GM10266 (cell line): ENCODE measurements around the gene GPRIN3.

Experiments
- DNase-seq: peaks from one replicate; pipeline ENCODE4 v3.0.0; 2012; ENCODE audit errors: extremely low spot score
- TF ChIP-seq, protein P1 (sequence below): IDR thresholded peaks from 2 replicates; pipeline ENCODE4 v1.5.1; 2012; ENCODE audit warnings: mild to moderate bottlenecking, low read depth; ENCODE audit not compliant: control insufficient read depth, insufficient read depth; ENCODE audit errors: missing control alignments

Gene GPRIN3

DNA sequence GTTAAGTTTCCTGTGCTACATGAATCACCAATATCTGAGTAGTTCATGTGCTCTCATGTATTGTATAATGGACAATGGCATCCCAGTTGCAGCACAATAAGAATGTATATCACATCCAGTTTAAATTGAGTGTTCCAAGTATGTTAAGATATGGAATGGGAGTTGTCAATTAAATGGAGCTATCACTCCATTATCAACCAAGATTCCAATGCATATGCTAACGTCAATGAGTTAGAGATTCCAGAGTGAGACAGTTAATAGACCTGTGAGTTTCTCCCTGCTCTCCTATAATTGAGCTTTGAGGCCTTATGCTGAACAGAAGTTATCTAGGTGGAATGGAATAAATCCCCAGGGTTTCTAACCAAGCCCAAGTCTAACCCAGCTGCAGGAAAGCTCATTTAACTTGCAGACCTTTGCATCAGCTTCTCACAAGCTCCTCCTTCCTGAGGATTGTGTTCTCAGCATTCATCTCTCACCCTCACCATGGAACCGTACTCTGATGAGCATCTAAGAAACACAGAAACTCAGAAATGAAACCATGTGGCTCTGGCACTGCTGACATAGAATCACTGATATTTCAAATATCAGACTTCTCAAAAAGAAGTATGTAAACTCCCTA lies 111.4 kb downstream of the GPRIN3 start:
- TF ChIP-seq, protein P1, sequence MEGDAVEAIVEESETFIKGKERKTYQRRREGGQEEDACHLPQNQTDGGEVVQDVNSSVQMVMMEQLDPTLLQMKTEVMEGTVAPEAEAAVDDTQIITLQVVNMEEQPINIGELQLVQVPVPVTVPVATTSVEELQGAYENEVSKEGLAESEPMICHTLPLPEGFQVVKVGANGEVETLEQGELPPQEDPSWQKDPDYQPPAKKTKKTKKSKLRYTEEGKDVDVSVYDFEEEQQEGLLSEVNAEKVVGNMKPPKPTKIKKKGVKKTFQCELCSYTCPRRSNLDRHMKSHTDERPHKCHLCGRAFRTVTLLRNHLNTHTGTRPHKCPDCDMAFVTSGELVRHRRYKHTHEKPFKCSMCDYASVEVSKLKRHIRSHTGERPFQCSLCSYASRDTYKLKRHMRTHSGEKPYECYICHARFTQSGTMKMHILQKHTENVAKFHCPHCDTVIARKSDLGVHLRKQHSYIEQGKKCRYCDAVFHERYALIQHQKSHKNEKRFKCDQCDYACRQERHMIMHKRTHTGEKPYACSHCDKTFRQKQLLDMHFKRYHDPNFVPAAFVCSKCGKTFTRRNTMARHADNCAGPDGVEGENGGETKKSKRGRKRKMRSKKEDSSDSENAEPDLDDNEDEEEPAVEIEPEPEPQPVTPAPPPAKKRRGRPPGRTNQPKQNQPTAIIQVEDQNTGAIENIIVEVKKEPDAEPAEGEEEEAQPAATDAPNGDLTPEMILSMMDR = no peak
- no peak for DNase-seq

DNA sequence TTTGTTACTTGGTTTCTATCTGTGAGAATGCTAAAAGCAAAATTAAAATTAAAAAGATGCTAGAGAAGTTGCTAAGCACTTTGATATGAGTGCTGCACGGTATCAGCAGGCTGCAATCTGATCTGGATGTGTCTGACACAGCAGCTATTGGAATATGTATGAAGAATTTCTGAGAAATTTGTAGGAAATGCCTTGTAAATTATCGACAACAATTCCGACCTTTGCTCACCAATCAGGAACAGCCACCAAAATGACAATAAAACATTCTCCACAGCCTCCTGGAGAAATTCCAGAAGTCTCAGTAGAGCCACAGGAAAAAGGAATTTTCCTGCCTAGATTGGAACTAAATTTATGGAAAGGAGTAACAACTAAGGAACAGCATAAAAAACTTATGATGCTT lies 113.8 kb downstream of the GPRIN3 start:
- TF ChIP-seq, protein P1 = no peak
- DNase-seq = no peak
